ENCODE measurements around the gene GALNT9. TPM values are rescaled to one million over a fixed set of nuclear protein-coding genes. Genes with fewer than 3 reads are reported as not detected.

Gene GALNT9
- total and polyA plus RNA-seq, 2 donors (not counting 1 experiment from before 2014, with no cell fraction given) = 0.71 to 2.4 TPM

GRCh38 chr12:132236129-132236929, 93.1 kb downstream of the GALNT9 start:
- Mint-ChIP-seq H3K4me1 (no peaks in the 10 kb centered on the region), H3K27me3 (no peaks in the 10 kb centered on the region), H3K27ac (no peak overlapping the region), H3K9me3 (ENCODE audit: insufficient read depth) (no peaks in the 10 kb centered on the region), H3K4me3 (no peak overlapping the region)
- DNase-seq (no peak), ATAC-seq (ENCODE audit: low read depth) (no peak)
- no peak overlapping the region for H3K27ac ChIP-seq (ENCODE audit: low read length in 2 of 2)
- H3K4me1 ChIP-seq (ENCODE audit: control insufficient read depth in 2 of 2, insufficient read depth in 2 of 2, low read length in 2 of 2) = no peaks in the 10 kb centered on the region
- H3K79me2 ChIP-seq (ENCODE audit: control insufficient read depth, insufficient read depth, low read length) = no peaks in the 10 kb centered on the region
- no peak overlapping the region for H3K4me3 ChIP-seq (ENCODE audit: control extremely low read depth in 1 of 5, extremely low read depth in 1 of 5, insufficient read depth in 1 of 5, low read depth in 2 of 5, low read length in 4 of 5)
- H2AFZ ChIP-seq (ENCODE audit: insufficient read depth, low read depth, low read length, poor library complexity, severe bottlenecking) = no peak overlapping the region
- no peak overlapping the region for H3K9ac ChIP-seq (ENCODE audit: low read length)
- intact Hi-C loops (cut with micrococcal nuclease) = no loop called here
- POLR2A ChIA-PET = no interaction called here
- no peaks in the 10 kb centered on the region for H4K20me1 ChIP-seq (ENCODE audit: control insufficient read depth, insufficient read depth, low read length, poor library complexity, severe bottlenecking)
- TF ChIP-seq EZH2 (IDR thresholded peaks at IDR 0.05; ENCODE audit: borderline replicate concordance, insufficient read depth, low read depth, low read length, poor library complexity, severe bottlenecking) (no peak), CTCF (IDR thresholded peaks at IDR 0.05) (no peak)
- no peaks in the 10 kb centered on the region for H3K27me3 ChIP-seq (replicated peaks in 1 of 4; ENCODE audit: control extremely low read depth in 1 of 4, control insufficient read depth in 3 of 4, insufficient read depth in 4 of 4, low read length in 3 of 4)
- 82% methylated on average over 31 of the region's 31 CpGs for WGBS (ENCODE audit: insufficient coverage)
- H3K36me3 ChIP-seq (replicated peaks in 1 of 2; ENCODE audit: control extremely low read depth in 1 of 2, control insufficient read depth in 1 of 2, extremely low read depth in 1 of 2, insufficient read depth in 2 of 2, low read length in 1 of 2) = no peaks in the 10 kb centered on the region
- no peak overlapping the region for H3K4me2 ChIP-seq (replicated peaks; ENCODE audit: low read depth, low read length, poor library complexity, severe bottlenecking)
- CTCF ChIA-PET = no interaction called here
- peaks cover 0 to 8% (median 0%) of the 10 kb centered on the region in 3 donors for H3K9me3 ChIP-seq (ENCODE audit: control extremely low read depth in 1 of 3, control insufficient read depth in 2 of 3, insufficient read depth in 1 of 3, low read length in 2 of 3)

- H3K27me3 Mint-ChIP-seq = no peaks in the 10 kb centered on the region
- H3K27ac Mint-ChIP-seq = no peak overlapping the region
Measured at GRCh38 chr12:132235116-132235820, 94.1 kb downstream of the GALNT9 start.

More at GRCh38 chr12:132235116-132235820, 94.1 kb downstream of the GALNT9 start:
- peaks cover 0 to 11% (median 0%) of the 10 kb centered on the region in 3 donors for H3K9me3 ChIP-seq (ENCODE audit: control extremely low read depth in 1 of 3, control insufficient read depth in 2 of 3, insufficient read depth in 1 of 3, low read length in 2 of 3)
- no peaks in the 10 kb centered on the region for H3K9me3 Mint-ChIP-seq (ENCODE audit: insufficient read depth)
- H3K4me3 ChIP-seq (ENCODE audit: control extremely low read depth in 1 of 5, extremely low read depth in 1 of 5, insufficient read depth in 1 of 5, low read depth in 2 of 5, low read length in 4 of 5) = no peak overlapping the region
- H3K27ac ChIP-seq (ENCODE audit: low read length in 2 of 2) = no peak overlapping the region
- H3K4me1 Mint-ChIP-seq = no peaks in the 10 kb centered on the region
- no peak overlapping the region for H3K4me3 Mint-ChIP-seq
- H3K27me3 ChIP-seq (replicated peaks in 1 of 4; ENCODE audit: control extremely low read depth in 1 of 4, control insufficient read depth in 3 of 4, insufficient read depth in 4 of 4, low read length in 3 of 4) = no peaks in the 10 kb centered on the region
- no peaks in the 10 kb centered on the region for H4K20me1 ChIP-seq (ENCODE audit: control insufficient read depth, insufficient read depth, low read length, poor library complexity, severe bottlenecking)
- POLR2A ChIA-PET = no interaction called here
- intact Hi-C loops (cut with micrococcal nuclease) = no loop called here
- H2AFZ ChIP-seq (ENCODE audit: insufficient read depth, low read depth, low read length, poor library complexity, severe bottlenecking) = no peak overlapping the region
- no peaks in the 10 kb centered on the region for H3K79me2 ChIP-seq (ENCODE audit: control insufficient read depth, insufficient read depth, low read length)
- no peaks in the 10 kb centered on the region for H3K4me1 ChIP-seq (ENCODE audit: control insufficient read depth in 2 of 2, insufficient read depth in 2 of 2, low read length in 2 of 2)
- H3K9ac ChIP-seq (ENCODE audit: low read length) = no peak overlapping the region
- CTCF ChIA-PET = no interaction called here
- ATAC-seq (ENCODE audit: low read depth) (no peak), DNase-seq (no peak)
- no peak overlapping the region for H3K4me2 ChIP-seq (replicated peaks; ENCODE audit: low read depth, low read length, poor library complexity, severe bottlenecking)
- WGBS (ENCODE audit: insufficient coverage) = 91% methylated on average over 16 of the region's 25 CpGs
- TF ChIP-seq CTCF (IDR thresholded peaks at IDR 0.05) (no peak), EZH2 (IDR thresholded peaks at IDR 0.05; ENCODE audit: borderline replicate concordance, insufficient read depth, low read depth, low read length, poor library complexity, severe bottlenecking) (no peak)
- no peaks in the 10 kb centered on the region for H3K36me3 ChIP-seq (replicated peaks in 1 of 2; ENCODE audit: control extremely low read depth in 1 of 2, control insufficient read depth in 1 of 2, extremely low read depth in 1 of 2, insufficient read depth in 2 of 2, low read length in 1 of 2)

Data from B cell (primary cell).